Measurements from ENCODE around the gene ACSM4.

DNA sequence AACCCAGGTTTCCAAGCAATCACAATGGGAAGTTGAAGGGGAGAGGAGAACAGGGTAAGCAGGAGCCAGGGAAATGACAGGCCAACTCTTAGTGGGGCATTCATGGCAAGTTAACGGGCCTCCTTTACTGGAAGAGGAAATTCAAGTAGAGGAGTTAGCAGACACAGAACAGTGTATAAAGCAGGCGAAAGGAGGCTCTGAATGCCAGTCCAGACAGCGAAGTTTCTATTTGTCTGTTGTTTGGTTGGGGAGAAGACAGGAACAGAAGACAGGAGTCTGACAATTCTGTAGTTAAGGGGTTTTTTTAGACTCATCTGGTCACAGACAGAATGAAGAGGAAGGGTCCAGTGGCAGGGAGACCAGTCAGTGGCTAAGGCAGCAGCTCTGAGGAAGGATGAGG lies at the start of gene ACSM4:
- TF ChIP-seq, protein P1, sequence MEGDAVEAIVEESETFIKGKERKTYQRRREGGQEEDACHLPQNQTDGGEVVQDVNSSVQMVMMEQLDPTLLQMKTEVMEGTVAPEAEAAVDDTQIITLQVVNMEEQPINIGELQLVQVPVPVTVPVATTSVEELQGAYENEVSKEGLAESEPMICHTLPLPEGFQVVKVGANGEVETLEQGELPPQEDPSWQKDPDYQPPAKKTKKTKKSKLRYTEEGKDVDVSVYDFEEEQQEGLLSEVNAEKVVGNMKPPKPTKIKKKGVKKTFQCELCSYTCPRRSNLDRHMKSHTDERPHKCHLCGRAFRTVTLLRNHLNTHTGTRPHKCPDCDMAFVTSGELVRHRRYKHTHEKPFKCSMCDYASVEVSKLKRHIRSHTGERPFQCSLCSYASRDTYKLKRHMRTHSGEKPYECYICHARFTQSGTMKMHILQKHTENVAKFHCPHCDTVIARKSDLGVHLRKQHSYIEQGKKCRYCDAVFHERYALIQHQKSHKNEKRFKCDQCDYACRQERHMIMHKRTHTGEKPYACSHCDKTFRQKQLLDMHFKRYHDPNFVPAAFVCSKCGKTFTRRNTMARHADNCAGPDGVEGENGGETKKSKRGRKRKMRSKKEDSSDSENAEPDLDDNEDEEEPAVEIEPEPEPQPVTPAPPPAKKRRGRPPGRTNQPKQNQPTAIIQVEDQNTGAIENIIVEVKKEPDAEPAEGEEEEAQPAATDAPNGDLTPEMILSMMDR (IDR thresholded peaks at IDR 0.05) = no peak
- TF ChIP-seq POLR2A (IDR thresholded peaks at IDR 0.05) = no peak
